ENCODE measurements around the gene RBM19.
A peak's percentile ranks its signal among the peaks of the same experiment; 100 is the strongest.

DNA sequence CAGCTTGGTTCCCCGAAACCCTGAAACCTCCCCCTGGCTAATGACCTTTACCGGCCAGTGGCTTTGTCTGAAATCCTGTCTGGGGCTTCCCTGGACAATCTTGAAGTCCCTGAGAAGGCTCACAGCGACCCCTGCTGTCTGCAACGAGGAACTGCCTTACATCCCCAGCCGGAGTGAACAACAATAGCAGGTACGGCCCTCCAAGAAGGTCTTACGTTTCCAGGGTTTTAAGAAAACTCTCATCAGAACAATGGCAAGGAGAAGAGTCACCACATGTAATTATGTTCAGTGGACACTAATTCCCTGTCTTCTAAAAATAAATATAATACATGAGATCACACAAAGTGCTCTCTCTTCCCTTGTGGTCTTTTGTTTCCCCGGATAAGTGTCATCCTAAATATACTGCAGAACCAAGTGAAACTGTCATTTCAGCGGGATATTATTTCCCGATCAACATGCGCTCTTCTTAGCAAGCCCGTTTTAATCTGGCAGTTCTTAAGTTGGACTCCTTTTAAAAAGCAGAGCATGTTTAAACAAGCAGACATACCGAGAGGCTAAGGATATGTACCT is 53.3 kb downstream of the RBM19 start:
- TF ChIP-seq MAFK (IDR thresholded peaks at IDR 0.05; ENCODE audit: partially characterized antibody) (no peak), RAD21 (conservative IDR thresholded peaks at IDR 0.05 in 1 of 2, IDR thresholded peaks at IDR 0.05 in 1 of 2) (peak; percentile 90 to 93), EHMT2 (IDR thresholded peaks at IDR 0.05; ENCODE audit: low read depth) (no peak), GATA3 (IDR thresholded peaks at IDR 0.05; ENCODE audit: borderline replicate concordance) (no peak), POLR2A (IDR thresholded peaks at IDR 0.05; ENCODE audit: low read length) (no peak), SREBF2 (IDR thresholded peaks at IDR 0.05) (no peak), SMC3 (IDR thresholded peaks at IDR 0.05) (peak; percentile 79), KDM5A (IDR thresholded peaks at IDR 0.05) (no peak), HDAC2 (IDR thresholded peaks at IDR 0.05) (no peak)
- TF ChIP-seq, protein P1, sequence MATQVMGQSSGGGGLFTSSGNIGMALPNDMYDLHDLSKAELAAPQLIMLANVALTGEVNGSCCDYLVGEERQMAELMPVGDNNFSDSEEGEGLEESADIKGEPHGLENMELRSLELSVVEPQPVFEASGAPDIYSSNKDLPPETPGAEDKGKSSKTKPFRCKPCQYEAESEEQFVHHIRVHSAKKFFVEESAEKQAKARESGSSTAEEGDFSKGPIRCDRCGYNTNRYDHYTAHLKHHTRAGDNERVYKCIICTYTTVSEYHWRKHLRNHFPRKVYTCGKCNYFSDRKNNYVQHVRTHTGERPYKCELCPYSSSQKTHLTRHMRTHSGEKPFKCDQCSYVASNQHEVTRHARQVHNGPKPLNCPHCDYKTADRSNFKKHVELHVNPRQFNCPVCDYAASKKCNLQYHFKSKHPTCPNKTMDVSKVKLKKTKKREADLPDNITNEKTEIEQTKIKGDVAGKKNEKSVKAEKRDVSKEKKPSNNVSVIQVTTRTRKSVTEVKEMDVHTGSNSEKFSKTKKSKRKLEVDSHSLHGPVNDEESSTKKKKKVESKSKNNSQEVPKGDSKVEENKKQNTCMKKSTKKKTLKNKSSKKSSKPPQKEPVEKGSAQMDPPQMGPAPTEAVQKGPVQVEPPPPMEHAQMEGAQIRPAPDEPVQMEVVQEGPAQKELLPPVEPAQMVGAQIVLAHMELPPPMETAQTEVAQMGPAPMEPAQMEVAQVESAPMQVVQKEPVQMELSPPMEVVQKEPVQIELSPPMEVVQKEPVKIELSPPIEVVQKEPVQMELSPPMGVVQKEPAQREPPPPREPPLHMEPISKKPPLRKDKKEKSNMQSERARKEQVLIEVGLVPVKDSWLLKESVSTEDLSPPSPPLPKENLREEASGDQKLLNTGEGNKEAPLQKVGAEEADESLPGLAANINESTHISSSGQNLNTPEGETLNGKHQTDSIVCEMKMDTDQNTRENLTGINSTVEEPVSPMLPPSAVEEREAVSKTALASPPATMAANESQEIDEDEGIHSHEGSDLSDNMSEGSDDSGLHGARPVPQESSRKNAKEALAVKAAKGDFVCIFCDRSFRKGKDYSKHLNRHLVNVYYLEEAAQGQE (IDR thresholded peaks at IDR 0.05) = no peak
- TF ChIP-seq, protein P2, sequence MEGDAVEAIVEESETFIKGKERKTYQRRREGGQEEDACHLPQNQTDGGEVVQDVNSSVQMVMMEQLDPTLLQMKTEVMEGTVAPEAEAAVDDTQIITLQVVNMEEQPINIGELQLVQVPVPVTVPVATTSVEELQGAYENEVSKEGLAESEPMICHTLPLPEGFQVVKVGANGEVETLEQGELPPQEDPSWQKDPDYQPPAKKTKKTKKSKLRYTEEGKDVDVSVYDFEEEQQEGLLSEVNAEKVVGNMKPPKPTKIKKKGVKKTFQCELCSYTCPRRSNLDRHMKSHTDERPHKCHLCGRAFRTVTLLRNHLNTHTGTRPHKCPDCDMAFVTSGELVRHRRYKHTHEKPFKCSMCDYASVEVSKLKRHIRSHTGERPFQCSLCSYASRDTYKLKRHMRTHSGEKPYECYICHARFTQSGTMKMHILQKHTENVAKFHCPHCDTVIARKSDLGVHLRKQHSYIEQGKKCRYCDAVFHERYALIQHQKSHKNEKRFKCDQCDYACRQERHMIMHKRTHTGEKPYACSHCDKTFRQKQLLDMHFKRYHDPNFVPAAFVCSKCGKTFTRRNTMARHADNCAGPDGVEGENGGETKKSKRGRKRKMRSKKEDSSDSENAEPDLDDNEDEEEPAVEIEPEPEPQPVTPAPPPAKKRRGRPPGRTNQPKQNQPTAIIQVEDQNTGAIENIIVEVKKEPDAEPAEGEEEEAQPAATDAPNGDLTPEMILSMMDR (IDR thresholded peaks at IDR 0.05) = peak; percentile 94
- TF ChIP-seq, protein P3, sequence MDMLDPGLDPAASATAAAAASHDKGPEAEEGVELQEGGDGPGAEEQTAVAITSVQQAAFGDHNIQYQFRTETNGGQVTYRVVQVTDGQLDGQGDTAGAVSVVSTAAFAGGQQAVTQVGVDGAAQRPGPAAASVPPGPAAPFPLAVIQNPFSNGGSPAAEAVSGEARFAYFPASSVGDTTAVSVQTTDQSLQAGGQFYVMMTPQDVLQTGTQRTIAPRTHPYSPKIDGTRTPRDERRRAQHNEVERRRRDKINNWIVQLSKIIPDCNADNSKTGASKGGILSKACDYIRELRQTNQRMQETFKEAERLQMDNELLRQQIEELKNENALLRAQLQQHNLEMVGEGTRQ (IDR thresholded peaks at IDR 0.05) = no peak
- TF ChIP-seq, protein P4, sequence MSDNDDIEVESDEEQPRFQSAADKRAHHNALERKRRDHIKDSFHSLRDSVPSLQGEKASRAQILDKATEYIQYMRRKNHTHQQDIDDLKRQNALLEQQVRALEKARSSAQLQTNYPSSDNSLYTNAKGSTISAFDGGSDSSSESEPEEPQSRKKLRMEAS (IDR thresholded peaks at IDR 0.05) = no peak

Data from A549 (cell line).